CD1c-positive myeloid dendritic cell (primary cell): ENCODE results near the gene HTN3.
"Not testable (repeated sequence)": the region's sequence is repeated elsewhere in the genome, so short reads cannot be mapped to it uniquely, and the experiment has no call there.

Experiments used
- DNase-seq: peaks from one replicate; pipeline ENCODE4 v3.0.0-alpha.2; 2016; ENCODE audit errors: extremely low spot score

The HTN3 gene

DNA sequence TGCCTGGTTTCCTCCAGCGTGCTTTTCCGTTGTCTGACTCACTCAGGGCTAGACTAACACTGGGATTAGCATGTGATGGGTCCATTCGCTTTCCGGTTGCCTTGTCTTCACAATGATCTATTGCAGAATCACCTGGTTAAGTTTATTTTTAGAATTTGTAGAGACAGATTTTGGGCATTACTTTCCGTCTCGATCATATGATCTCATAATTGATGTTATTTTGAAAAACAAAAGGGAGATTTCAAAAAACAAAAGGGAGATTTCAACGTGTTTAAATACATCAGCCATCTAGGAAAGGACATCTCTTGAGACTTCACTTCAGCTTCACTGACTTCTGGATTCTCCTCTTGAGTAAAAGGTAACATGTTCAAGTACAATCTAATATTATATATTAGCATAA lies at the start of gene HTN3:
HTN3 (plus strand) TSS at position 301 of the 400 bp plus-strand sequence. CDS start 2,282 bp downstream, outside the sequence.
- not testable (repeated sequence) for DNase-seq

DNA sequence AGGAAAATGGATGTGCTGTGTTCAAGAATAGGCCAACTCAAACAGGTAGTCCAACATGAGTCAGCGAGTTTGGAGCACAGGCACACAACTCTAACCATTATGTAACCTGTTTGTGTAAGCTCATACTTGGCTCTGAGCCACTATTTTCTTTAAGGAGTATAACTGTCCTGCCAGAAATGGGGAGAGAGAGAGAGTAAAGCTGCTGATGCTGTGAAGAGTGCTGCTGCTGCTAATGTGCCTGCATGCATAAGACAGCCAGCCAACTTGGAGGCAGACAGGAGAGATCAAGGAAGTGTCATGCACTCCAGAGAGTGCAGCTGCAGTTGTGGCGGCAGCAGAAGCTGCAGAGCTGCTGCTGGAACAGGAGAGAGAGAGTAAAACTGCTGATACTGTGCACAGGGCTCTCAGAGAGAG lies 44.2 kb upstream of the HTN3 start:
- DNase-seq: no peak

DNA sequence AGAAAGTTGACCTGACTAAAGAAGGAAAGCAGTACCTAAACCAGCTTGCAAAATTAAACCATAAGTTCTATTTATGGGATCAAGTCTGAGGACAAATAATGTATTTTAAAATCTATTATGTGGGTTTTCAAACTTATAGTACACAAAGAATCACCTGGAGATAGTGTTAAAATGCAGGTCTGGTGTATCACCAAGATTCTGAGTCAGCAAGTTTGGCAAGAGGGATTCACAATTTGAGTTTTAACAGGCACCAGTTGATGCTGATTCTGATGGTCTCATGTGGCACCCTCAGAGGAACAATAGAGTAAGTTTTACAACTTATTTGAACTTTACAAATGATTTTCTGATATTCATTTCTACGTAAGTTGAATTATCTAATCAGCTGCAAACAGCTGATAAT lies 41.6 kb upstream of the HTN3 start:
- DNase-seq: no peak

DNA sequence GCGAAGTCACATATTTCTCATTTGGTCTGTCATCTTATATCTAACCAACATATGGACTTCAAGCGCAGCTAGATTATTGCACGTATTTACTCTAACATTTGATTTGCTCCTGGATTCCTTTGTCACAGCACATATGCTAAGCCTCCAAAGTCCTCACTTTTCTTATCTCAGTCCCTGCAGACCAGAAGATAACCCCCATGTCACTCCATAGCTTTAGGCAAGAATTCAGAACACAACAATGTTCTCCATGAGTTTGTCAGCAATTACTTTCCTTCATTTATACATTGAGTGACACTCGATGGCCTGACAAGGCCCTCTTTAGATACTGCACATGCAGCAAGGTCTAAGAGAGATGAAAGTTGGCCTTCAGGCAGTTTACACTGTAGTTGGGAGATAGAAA lies 37.2 kb upstream of the HTN3 start:
- DNase-seq: no peak

DNA sequence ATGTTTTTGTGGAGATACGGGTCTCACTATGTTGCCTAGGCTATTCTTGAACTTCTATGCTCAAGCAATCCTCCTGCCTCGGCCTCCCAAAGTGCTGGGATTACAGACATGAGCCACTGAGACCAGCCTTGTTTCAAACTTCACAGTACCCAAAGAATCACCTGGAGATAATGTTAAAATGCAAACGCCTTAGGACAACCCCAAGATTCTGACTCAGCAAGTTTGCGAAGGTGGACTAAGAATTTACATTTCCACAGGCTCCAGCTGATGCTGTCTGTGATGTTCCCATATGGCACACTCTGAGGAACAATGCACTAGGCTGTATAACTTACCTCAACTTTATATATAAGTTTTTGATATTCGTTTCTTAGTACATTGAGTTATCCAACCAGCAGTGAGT lies 33.5 kb upstream of the HTN3 start:
- DNase-seq: no peak

DNA sequence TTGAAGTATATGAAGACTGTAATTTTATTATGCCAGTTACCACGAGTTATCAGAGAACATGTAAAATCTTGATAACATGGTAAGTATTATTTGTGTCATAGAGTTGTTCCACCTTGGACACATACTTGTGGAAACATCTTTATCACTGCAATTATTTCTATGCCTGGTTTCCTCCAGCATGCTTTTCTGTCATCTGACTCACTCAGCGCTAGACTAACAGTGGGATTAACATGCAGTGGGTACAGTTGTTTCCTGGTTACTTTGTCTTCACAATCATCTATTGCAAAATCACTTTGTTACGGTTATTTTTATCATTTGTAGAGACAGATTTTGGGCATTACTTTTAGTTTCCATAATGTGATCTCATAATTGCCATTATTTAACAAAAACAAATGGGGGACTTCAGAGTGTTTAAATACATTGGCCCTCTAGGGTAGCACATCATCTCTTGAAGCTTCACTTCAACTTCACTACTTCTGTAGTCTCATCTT lies 32.7 kb upstream of the HTN3 start, which contains the start of gene STATH:
STATH (plus strand) TSS at position 441 of the 491 bp plus-strand sequence. CDS start 2,472 bp downstream, outside the sequence.
- no peak for DNase-seq

DNA sequence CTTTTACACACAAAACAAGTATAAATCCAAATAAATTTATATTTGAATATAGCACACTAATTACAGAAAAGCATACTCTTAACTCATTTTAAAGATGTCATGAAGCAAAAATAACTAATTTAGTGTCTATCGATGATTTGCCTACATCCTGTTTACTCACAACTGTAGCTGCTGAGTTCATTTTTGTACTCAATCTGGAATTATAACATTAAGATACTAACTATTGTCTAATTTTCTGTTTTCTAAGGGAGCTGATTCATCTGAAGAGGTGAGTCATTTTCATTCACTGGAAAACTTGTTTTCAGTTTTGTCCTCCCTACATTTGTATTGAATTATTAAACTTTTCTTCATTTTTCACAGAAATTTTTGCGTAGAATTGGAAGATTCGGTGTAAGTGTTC lies 28.8 kb upstream of the HTN3 start:
- no peak for DNase-seq

DNA sequence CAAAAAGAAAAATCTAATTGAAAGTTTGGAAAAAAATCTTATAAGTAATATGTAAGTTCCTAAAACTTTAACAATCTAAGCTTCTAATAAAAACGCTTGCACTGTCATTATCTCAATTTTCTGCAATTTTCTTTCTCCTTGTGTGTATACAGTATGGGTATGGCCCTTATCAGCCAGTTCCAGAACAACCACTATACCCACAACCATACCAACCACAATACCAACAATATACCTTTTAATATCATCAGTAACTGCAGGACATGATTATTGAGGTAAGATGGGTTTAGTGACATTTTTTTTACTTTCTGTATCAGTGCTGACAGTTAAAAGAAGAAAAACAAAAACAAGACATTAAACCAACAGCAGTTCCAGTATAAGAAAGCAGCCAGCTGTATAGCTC lies 27.5 kb upstream of the HTN3 start:
- no peak for DNase-seq

DNA sequence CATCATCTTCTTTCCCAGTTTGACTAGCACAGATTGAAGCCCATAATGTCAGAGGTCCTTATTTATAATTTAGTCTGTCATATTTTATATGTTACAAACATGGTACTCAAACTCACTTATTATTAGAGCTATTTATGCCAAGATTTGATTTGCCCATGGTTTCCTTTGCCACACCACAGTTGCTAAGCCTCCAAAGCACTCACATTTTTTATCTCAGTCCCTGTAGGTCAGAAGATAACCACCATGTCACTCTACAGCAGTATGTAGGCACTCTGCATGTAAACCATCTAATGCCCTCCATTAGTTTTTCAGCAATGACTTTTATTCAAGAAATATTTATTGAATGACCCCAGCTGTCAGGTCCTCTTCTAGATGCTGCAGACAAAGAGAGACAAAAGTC lies 25.8 kb upstream of the HTN3 start:
- DNase-seq: no peak

DNA sequence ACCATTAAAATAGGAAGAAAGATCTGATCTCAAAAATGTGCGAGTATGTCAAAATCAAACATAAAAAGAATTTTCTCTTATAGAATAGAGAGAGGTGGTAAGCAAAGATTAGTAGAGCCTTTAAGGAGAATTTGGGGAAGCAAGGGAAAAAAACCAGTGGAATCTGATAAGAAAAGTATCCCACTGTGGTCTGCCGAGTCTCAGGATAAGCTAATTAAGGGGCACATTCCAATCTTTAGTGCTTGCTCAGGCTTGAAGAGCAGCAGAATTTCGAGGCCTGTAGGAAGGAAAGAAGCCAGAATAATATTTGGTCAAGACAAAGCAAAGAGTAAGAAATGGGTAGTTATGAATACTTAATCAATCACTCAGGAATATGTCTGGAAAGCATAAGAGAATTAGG lies 19.5 kb upstream of the HTN3 start:
- no peak for DNase-seq

DNA sequence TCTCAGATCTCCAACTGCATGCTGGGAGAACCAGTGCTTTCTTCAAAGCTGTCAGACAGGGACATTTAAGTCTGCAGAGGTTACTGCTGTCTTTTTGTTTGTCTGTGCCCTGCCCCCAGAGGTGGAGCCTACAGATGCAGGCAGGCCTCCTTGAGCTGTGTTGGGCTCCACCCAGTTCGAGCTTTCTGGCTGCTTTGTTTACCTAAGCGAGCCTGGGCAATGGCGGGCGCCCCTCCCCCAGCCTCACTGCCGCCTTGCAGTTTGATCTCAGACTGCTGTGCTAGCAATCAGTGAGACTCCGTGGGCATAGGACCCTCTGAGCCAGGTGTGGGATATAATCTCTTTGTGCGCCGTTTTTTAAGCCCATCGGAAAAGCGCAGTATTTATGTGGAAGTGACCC lies 9.3 kb upstream of the HTN3 start:
- not testable (repeated sequence) for DNase-seq

DNA sequence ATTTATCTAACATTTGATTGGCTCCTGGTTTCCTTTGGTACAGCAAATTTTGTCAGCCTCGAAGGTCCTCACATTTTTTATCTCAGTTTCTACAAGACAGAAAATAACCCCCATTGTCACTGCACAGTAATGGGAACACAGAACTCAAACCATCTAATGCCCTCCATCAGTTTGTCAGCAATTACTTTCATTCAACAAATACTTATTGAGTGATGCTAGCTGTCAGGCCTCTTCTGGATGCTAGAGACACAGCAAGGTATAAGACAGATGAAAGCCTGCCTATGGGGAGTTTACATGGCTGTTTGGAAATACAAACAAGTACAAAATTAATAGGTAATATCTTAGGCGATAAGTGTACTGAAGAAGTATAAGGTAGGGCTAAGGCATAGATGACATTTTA lies 5.0 kb upstream of the HTN3 start:
- no peak for DNase-seq

DNA sequence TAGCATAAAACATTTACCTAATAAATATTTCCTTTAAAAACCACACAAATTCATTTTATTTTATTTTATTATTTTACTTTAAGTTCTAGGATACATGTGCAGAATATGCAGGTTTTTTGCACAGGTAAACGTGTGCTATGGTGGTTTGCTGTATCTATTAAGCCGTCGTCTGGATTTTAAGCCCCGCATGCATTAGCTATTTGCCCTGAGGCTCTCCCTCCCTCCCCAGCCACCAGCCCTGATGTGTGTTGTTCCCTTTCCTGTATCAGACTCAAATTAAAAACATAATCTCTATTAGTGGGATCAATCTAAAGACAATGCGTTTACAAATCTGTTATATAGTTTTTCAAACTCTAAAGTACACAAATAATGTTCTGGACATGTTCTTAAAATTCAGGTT lies 1.2 kb upstream of the HTN3 start:
- DNase-seq: no peak

DNA sequence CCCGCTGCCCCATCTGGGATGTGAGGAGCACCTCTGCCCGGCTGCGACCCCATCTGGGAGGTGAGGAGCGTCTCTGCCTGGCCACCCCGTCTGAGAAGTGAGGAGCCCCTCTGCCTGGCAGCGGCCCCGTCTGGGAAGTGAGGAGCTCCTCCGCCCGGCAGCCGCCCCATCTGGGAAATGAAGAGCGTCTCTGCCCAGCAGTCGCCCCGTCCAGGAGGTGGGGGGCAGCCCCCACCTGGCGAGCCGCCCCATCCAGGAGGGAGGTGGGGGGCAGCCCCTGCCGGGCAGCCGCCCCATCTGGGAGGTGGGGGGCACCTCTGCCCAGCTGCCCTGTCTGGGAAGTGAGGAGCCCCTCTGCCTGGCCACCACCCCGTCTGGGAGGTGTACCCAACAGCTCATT lies 9.3 kb downstream of the HTN3 start:
- DNase-seq: not testable (repeated sequence)

DNA sequence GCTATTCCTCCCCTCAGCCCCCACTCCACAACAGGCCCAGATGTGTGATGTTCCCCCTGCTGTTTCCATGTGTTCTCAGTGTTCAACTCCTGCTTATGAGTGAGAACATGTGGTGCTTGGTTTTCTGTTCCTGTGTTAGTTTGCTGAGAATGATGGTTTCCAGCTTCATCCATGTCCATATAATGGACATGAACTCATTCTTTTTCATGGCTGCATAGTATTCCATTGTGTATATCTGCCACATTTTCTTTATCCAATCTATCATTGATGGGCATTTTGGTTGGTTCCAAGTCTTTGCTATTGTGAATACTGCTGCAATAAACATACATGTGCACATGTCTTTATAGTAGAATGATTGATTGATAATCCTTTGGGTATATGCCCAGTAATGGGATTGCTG lies 11.7 kb downstream of the HTN3 start:
- DNase-seq: not testable (repeated sequence)

DNA sequence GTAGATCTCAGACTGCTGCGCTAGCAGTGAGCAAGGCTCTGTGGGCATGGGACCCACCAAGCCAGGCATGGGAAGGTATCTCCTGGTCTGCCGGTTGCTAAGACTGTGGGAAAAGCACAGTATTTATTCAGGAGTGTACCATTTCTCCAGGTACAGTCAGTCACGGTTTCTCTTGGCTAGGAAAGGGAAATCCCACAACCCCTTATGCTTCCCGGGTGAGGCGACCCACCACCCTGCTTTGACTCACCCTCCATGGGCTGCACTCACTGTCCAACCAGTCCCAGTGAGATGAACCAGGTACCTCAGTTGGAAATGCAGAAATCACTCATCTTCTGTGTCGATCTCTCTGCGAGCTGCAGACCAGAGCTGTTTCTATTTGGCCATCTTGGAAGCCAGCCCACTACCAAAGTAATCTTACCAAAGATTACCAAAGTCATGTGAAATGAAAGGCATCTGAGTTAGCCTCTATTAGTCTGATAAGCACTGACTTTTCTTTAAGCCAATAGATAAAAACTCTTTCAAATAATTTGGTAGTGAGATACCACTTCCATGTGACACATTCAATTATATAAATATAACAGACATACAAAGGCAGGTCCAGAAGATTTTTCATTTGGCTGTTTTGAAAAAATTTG lies 13.5 kb downstream of the HTN3 start:
- DNase-seq: no peak

DNA sequence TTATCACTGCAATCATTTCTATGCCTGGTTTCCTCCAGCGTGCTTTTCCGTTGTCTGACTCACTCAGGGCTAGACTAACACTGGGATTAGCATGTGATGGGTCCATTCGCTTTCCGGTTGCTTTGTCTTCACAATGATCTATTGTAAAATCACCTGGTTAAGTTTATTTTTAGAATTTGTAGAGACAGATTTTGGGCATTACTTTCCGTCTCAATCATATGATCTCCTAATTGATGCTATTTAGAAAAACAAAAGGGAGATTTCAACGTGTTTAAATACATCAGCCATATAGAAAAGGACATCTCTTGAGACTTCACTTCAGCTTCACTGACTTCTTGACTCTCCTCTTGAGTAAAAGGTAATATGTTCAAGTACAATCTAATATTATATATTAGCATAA lies 21.9 kb downstream of the HTN3 start, which contains the start of gene HTN1:
HTN1 (plus strand) TSS at position 301 of the 400 bp plus-strand sequence. CDS start 2,639 bp downstream, outside the sequence.
- not testable (repeated sequence) for DNase-seq

DNA sequence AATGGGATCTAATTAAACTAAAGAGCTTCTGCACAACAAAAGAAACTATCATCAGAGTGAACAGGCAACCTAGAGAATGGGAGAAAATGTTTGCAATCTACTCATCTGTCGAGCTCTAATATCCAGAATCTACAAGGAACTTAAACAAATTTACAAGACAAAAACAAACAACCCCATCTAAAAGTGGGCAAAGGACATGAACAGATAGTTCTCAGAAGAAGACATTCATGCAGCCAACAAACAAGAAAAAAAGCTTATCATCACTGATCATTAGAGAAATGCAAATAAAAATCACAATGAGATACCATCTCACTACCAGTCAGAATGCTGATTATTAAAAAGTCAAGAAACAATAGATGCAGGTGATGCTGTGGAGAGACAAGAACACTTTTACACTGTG lies 28.3 kb downstream of the HTN3 start:
- DNase-seq: not testable (repeated sequence)

DNA sequence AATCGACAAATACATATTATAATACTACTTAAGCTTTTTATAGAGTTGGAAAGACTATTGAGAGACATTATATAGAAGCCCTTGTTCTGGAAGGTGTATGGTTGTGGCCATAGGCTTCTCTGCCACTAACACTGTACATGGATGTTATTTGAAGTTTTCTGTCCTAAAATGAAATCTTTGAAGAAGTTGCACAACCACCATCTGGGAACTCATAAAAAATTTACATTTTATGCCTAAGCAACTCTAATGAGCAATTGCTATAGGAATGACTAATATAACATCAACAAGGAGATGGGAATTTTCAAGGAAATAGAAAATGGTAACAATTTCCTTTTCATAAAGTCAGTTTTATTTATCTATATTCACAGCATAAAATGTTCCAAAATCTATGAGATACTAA lies 29.4 kb downstream of the HTN3 start:
- no peak for DNase-seq

DNA sequence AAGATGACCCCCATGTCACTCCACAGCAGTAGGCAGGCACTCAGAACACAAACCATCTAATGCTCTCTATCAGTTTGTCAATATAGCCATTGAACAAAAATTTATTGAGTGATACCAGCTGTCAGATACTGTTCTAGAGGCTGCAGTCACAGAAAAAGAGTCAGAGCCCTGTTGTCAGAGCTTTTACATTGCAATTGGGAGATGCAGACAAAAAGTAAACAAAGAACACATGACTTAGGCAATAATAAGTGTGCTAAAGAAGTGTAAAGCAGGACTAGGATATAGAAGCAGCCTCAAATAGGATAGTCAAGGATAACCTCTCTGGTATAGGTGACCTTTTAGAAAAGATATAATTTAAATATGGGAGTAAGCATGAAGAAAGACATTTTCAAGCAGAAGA lies 30.9 kb downstream of the HTN3 start:
- no peak for DNase-seq

DNA sequence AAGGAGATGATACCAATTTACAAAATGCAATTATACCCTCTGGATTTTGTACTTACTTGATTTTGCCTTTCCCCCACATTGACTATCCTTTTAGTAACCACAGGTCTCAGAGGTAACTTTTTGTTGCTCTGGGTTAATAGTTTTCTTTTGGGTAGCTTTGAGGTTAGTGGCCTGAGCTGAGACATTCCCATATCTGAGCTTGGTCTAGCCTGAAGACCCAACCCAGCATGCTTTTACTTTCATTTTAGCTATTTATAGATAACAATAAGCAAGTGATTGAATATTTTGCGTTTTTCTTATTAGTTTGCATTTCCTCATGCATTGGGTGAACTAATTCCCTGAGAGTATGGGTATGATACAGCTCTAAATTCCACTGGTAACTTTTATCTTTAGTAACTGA lies 33.7 kb downstream of the HTN3 start:
- DNase-seq: no peak

DNA sequence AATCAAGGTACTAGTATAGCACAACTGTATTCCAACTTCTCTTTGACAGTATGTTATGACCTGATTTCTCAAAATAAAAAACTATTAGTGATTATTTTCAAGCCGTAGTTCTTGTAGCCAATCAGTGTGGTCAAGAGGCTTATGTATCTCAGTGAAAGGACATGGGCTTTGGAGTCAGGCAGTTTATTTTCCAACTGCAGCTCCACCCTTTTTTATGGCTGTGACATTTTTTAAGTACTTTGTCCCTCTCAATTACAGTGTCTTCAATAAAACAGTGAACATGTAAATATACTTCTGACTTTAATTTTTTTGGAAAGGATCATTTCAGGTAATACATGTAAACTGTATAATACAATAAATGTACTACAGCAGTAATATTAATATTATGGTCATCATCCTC lies 51.9 kb downstream of the HTN3 start:
- DNase-seq: no peak
